Keratinocyte (primary cell): Measurements from ENCODE around the gene FMNL2. TPM values are rescaled to one million over a fixed set of nuclear protein-coding genes. Genes with fewer than 3 reads are reported as not detected.

Experiments
- DNase-seq: peaks from one replicate; pipeline ENCODE4 v3.0.0-alpha.2; 2011; ENCODE audit warnings: low read depth, missing footprints, low spot score
- FAIRE-seq: peaks from 2 replicates; lab custom pipeline; 2011; peaks lifted over from hg19 to GRCh38; lab: Jason Lieb, UNC
- H2AFZ ChIP-seq: 2 replicates; pipeline ENCODE4 v1.6.0; 2012; ENCODE audit warnings: low read length, control low read depth, inconsistent platforms; ENCODE audit not compliant: control insufficient read depth
- H3K27ac ChIP-seq: 2 replicates; pipeline ENCODE4 v1.5.1; 2011; ENCODE audit warnings: low read length; ENCODE audit not compliant: control insufficient read depth, insufficient read depth
- H3K27me3 ChIP-seq: 3 replicates; pipeline ENCODE4 v1.6.0; 2011; ENCODE audit warnings: low read length; ENCODE audit not compliant: control insufficient read depth, insufficient read depth; ENCODE audit errors: extremely low read depth
- H3K36me3 ChIP-seq, 2 experiments: 2 replicates in 1 of 2; 3 replicates in 1 of 2; pipeline ENCODE4 v1.5.1; 2011; ENCODE audit warnings: low read length in 2 of 2, mild to moderate bottlenecking in 1 of 2; ENCODE audit not compliant: control insufficient read depth in 2 of 2, insufficient read depth in 2 of 2; ENCODE audit errors: extremely low read depth in 1 of 2
- H3K4me1 ChIP-seq: 3 replicates; pipeline ENCODE4 v1.5.1; 2011; ENCODE audit warnings: low read length; ENCODE audit not compliant: control insufficient read depth, insufficient read depth; ENCODE audit errors: extremely low read depth
- H3K4me2 ChIP-seq: 3 replicates; pipeline ENCODE4 v1.6.0; 2011; ENCODE audit warnings: low read depth, low read length; ENCODE audit not compliant: control insufficient read depth, insufficient read depth; ENCODE audit errors: extremely low read depth
- H3K4me3 ChIP-seq, 3 experiments: fragments of 200-600 bp in 1 of 3; sonication (generic) in 1 of 3; 2 replicates in 2 of 3; 3 replicates in 1 of 3; pipeline ENCODE4 v1.5.1; 2011 to 2016; ENCODE audit warnings: low read length in 3 of 3, mild to moderate bottlenecking in 3 of 3, control low read depth in 2 of 3, inconsistent platforms in 1 of 3, low read depth in 1 of 3, mixed read lengths in 1 of 3, mixed run types in 1 of 3, moderate library complexity in 1 of 3; ENCODE audit not compliant: control insufficient read depth in 2 of 3, insufficient read depth in 2 of 3; ENCODE audit errors: extremely low read depth in 1 of 3
- H3K79me2 ChIP-seq: 2 replicates; pipeline ENCODE4 v1.6.0; 2012; ENCODE audit warnings: low read length; ENCODE audit not compliant: control insufficient read depth, insufficient read depth
- H3K9ac ChIP-seq: 3 replicates; pipeline ENCODE4 v1.6.0; 2011; ENCODE audit warnings: low read length; ENCODE audit not compliant: control insufficient read depth, insufficient read depth; ENCODE audit errors: extremely low read depth
- H3K9me1 ChIP-seq: 3 replicates; pipeline ENCODE4 v1.6.0; 2011; ENCODE audit warnings: low read length; ENCODE audit not compliant: control insufficient read depth, insufficient read depth; ENCODE audit errors: extremely low read depth
- H3K9me3 ChIP-seq: 2 replicates; pipeline ENCODE4 v1.5.1; 2012; ENCODE audit warnings: low read depth, low read length; ENCODE audit not compliant: control insufficient read depth
- H4K20me1 ChIP-seq: 3 replicates; pipeline ENCODE4 v1.6.0; 2011; ENCODE audit warnings: low read length; ENCODE audit not compliant: control insufficient read depth, insufficient read depth; ENCODE audit errors: extremely low read depth
- EZH2 ChIP-seq: IDR thresholded peaks from one replicate; pipeline ENCODE4 v1.6.1; 2012; ENCODE audit warnings: inconsistent platforms, mild to moderate bottlenecking, low read length, moderate library complexity
- dilution Hi-C: fragments of 300-500 bp; cut with MboI; formaldehyde crosslinking; loops from one replicate; pipeline ENCODE4 v1.7.0; 2020; ENCODE audit warnings: low sequenced_read_pairs; ENCODE audit not compliant: extremely low pct_ligation_motif_present
- polyA plus RNA-seq, 5 experiments: library from polyadenylated mRNA; depleted of rRNA in 3 of 5; stranded (reverse) in 3 of 5; stranded (forward) in 1 of 5; unstranded in 1 of 5; fragments of >200 nt; gene quantifications; 1 replicate in 1 of 5; 2 replicates in 3 of 5; 3 replicates in 1 of 5; pipeline versions ENCODE4 v1.2.1 to v1.2.3, GENCODE V29; 2011 to 2012; ENCODE audit warnings: missing spikeins in 2 of 5, low read depth in 1 of 5, low replicate concordance in 1 of 5
- TF ChIP-seq, protein P1 (sequence below), 3 experiments: IDR thresholded peaks in 1 of 3; conservative IDR thresholded peaks in 1 of 3; optimal IDR thresholded peaks in 1 of 3; 2 replicates in 2 of 3; 3 replicates in 1 of 3; pipeline versions ENCODE3 to v1.5.1; 2011; ENCODE audit warnings: low read length in 3 of 3, mild to moderate bottlenecking in 3 of 3, moderate library complexity in 2 of 3, control low read depth in 1 of 3, inconsistent platforms in 1 of 3; ENCODE audit not compliant: insufficient read depth in 2 of 3; ENCODE audit errors: extremely low read depth in 1 of 3

The FMNL2 gene
- polyA plus RNA-seq, 1 donor (not counting 4 experiments of a cell fraction or from before 2014, with no cell fraction given), result 62.7 TPM

DNA sequence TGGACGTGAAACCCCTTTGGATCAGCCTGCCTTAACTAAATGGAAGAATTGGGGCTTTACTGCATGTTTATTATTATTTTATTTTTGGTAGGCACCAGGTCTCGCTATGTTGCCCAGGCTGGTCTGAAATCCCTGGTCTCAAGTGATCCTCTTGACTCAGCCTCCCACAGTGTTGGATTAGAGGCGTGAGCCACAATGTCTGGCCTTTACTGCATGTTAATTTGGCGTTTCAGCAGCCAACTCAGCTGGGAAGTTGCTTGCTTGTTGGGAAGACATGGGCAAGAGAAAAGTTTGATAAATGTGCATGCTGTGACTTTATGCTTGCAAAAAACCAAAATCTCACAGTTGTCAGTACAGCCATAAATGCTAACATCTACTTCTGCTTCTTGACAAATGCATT is 105.1 kb downstream of the FMNL2 start:
- H3K36me3 ChIP-seq, result no peaks in the 10 kb centered on the region
- no peaks in the 10 kb centered on the region for H4K20me1 ChIP-seq
- dilution Hi-C loops, result no loop called here
- H3K27ac ChIP-seq, result peak overlapping the region; percentile 78
- H2AFZ ChIP-seq, result no peak overlapping the region
- peak overlapping the region; percentile 78 for H3K4me2 ChIP-seq
- TF ChIP-seq EZH2, result no peak
- TF ChIP-seq, protein P1, sequence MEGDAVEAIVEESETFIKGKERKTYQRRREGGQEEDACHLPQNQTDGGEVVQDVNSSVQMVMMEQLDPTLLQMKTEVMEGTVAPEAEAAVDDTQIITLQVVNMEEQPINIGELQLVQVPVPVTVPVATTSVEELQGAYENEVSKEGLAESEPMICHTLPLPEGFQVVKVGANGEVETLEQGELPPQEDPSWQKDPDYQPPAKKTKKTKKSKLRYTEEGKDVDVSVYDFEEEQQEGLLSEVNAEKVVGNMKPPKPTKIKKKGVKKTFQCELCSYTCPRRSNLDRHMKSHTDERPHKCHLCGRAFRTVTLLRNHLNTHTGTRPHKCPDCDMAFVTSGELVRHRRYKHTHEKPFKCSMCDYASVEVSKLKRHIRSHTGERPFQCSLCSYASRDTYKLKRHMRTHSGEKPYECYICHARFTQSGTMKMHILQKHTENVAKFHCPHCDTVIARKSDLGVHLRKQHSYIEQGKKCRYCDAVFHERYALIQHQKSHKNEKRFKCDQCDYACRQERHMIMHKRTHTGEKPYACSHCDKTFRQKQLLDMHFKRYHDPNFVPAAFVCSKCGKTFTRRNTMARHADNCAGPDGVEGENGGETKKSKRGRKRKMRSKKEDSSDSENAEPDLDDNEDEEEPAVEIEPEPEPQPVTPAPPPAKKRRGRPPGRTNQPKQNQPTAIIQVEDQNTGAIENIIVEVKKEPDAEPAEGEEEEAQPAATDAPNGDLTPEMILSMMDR (optimal IDR thresholded peaks at IDR 0.05 in 1 of 3, IDR thresholded peaks at IDR 0.05 in 1 of 3, conservative IDR thresholded peaks at IDR 0.05 in 1 of 3; ENCODE audit: extremely low read depth in 1 of 3, insufficient read depth in 2 of 3, low read length in 3 of 3), result no peak
- no peaks in the 10 kb centered on the region for H3K9me1 ChIP-seq
- peaks cover 55% of the 10 kb centered on the region for H3K4me1 ChIP-seq
- H3K79me2 ChIP-seq, result peaks cover 92% of the 10 kb centered on the region
- H3K27me3 ChIP-seq, result no peaks in the 10 kb centered on the region
- H3K9ac ChIP-seq, result peak overlapping the region; percentile 41
- FAIRE-seq, result no peak
- DNase-seq, result no peak
- H3K4me3 ChIP-seq, result peak overlapping the region in 2 of 3 experiments; percentile 27 to 53
- no peaks in the 10 kb centered on the region for H3K9me3 ChIP-seq

DNA sequence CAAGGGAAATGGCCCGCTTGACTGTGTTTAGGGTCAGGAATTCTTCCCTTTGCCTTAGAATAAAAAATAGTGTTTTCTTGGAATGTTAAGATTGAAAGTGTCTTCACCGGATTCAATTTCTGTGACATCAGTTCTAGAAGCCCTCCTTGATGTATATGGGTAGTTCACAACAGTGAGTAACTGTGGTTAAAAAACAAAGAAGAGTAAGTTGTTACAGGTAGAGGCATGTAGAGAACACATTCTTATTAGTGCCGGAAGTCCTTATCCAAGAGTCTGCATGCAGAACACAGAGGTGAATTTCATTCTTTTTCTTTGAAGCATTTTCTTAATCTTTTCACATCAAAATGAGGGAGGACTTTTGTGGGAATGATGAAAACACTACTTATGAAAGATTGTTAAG is 105.5 kb downstream of the FMNL2 start:
- H3K27ac ChIP-seq, result peak overlapping the region; percentile 78
- no peaks in the 10 kb centered on the region for H3K9me3 ChIP-seq
- H3K4me3 ChIP-seq, result peak overlapping the region in 2 of 3 experiments; percentile 27 to 53
- dilution Hi-C loops, result no loop called here
- TF ChIP-seq EZH2, result no peak
- TF ChIP-seq, protein P1 (optimal IDR thresholded peaks at IDR 0.05 in 1 of 3, IDR thresholded peaks at IDR 0.05 in 1 of 3, conservative IDR thresholded peaks at IDR 0.05 in 1 of 3; ENCODE audit: extremely low read depth in 1 of 3, insufficient read depth in 2 of 3, low read length in 3 of 3), result no peak
- H3K79me2 ChIP-seq, result peaks cover 89% of the 10 kb centered on the region
- H3K9me1 ChIP-seq, result no peaks in the 10 kb centered on the region
- peaks cover 59% of the 10 kb centered on the region for H3K4me1 ChIP-seq
- H3K27me3 ChIP-seq, result no peaks in the 10 kb centered on the region
- no peaks in the 10 kb centered on the region for H4K20me1 ChIP-seq
- peak; percentile 91 for FAIRE-seq
- H3K4me2 ChIP-seq, result peak overlapping the region; percentile 78
- peak; percentile 67 for DNase-seq
- no peak overlapping the region for H2AFZ ChIP-seq
- peak overlapping the region; percentile 41 for H3K9ac ChIP-seq
- no peaks in the 10 kb centered on the region for H3K36me3 ChIP-seq
